Upper lobe of right lung (tissue), 1 donor: ENCODE data around the gene GABARAPL2. TPM values are rescaled to one million over a fixed set of nuclear protein-coding genes. Genes with fewer than 3 reads are reported as not detected.

ENCODE experiments used
- ATAC-seq: fragments of 200-7000 bp; cut with Tn5 transposase; one replicate; pipeline ENCODE4 v1.9.1; 2020; ENCODE audit warnings: mild to moderate bottlenecking, moderate library complexity
- DNase-seq: peaks from one replicate; pipeline ENCODE4 v3.0.0-alpha.2; 2020
- H3K27ac ChIP-seq: fragments of 200-600 bp; one replicate; pipeline ENCODE4 v1.8.0; 2022
- H3K27me3 ChIP-seq: fragments of 200-600 bp; one replicate; pipeline ENCODE4 v1.8.0; 2022; ENCODE audit warnings: mild to moderate bottlenecking
- H3K36me3 ChIP-seq: fragments of 200-600 bp; one replicate; pipeline ENCODE4 v1.8.0; 2022
- H3K4me1 ChIP-seq: fragments of 200-600 bp; one replicate; pipeline ENCODE4 v1.8.0; 2022
- H3K4me3 ChIP-seq: fragments of 200-600 bp; one replicate; pipeline ENCODE4 v1.8.0; 2022; ENCODE audit warnings: mild to moderate bottlenecking
- H3K9me3 ChIP-seq: fragments of 200-600 bp; one replicate; pipeline ENCODE4 v1.8.0; 2022
- CTCF ChIP-seq: fragments of 200-600 bp; IDR thresholded peaks from one replicate; pipeline ENCODE4 v1.8.0; 2022; ENCODE audit warnings: antibody characterized with exemption
- intact Hi-C: fragments of 100-400 bp; cut with DNase I; formaldehyde crosslinking; loops from one replicate; pipeline ENCODE4 v1.11.0; 2022
- total RNA-seq: library from RNA; stranded (reverse); fragmentation: NEBNext Ultra II Directional; extraction: Animal tissue kit (Norgen Biotek cat#: 25700); gene quantifications from one replicate; pipeline ENCODE4 v1.2.1, GENCODE V29; 2021
- donor health status: DM: no; HTN: yes; CAD: no; lungs with severe emphysema.

The GABARAPL2 gene
- total RNA-seq, 1 donor from 2014 or later = 109 TPM

- TF ChIP-seq CTCF = no peak
- Histone ChIP-seq H3K27ac (peak overlapping the region; percentile 49), H3K4me3 (no peak overlapping the region), H3K4me1 (peaks cover 39% of the 10 kb centered on the region), H3K27me3 (no peaks in the 10 kb centered on the region), H3K36me3 (peaks cover 76% of the 10 kb centered on the region), H3K9me3 (no peaks in the 10 kb centered on the region)
- intact Hi-C loops = no loop called here
- ATAC-seq = no peak
- DNase-seq = no peak
These were observed 4.4 kb downstream of the GABARAPL2 start for GRCh38 chr16:75570396-75571065.

DNA sequence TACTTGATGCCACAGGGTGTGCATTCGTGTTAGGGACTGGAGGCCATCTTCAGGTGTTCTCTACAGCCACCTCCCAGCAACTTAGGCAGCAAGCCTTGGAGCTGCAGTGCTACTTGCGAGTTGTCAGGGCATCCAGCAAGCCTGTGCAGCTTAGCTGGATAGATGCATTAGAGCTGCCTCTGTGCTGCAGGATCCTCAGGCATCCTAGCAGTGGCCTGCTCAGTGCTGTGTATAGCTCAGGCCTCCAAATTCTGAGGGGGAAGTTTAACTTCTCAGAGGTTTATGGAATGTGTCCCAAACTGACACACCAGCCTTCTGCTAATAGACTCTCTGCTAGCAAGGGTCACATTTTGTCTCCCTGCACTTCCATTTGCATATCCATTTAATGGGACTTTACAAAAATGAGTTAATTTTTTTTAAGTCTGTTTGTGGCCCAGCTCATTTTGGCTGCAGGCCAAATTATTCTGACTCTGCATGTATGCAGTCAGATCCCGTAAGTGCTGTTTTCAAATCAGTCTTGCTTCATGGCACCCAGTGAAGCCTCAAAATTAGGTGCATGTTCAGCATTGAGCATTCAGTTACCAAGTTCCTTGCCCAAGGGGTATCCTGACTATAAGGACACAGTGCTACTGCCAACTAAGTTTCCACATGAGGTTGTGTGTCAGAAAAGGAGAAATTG is 6.8 kb downstream of the GABARAPL2 start:
- Histone ChIP-seq H3K27me3 (no peaks in the 10 kb centered on the region), H3K9me3 (no peaks in the 10 kb centered on the region), H3K36me3 (peaks cover 98% of the 10 kb centered on the region), H3K27ac (no peak overlapping the region), H3K4me3 (no peak overlapping the region), H3K4me1 (peaks cover 31% of the 10 kb centered on the region)
- intact Hi-C loops = no loop called here
- ATAC-seq = no peak
- no peak for DNase-seq
- no peak for TF ChIP-seq CTCF

- no peak for ATAC-seq
- no peak for DNase-seq
- no peak overlapping the region for H3K4me3 ChIP-seq
- H3K27me3 ChIP-seq = no peaks in the 10 kb centered on the region
- H3K9me3 ChIP-seq = no peaks in the 10 kb centered on the region
- intact Hi-C loops = no loop called here
- peaks cover 98% of the 10 kb centered on the region for H3K36me3 ChIP-seq
- H3K27ac ChIP-seq = no peak overlapping the region
- H3K4me1 ChIP-seq = peaks cover 31% of the 10 kb centered on the region
- no peak for TF ChIP-seq CTCF
These were observed 7.8 kb downstream of the GABARAPL2 start for GRCh38 chr16:75573955-75574354.

- no peaks in the 10 kb centered on the region for H3K27me3 ChIP-seq
- intact Hi-C loops = no loop called here
- no peak overlapping the region for H3K27ac ChIP-seq
- H3K4me1 ChIP-seq = peaks cover 13% of the 10 kb centered on the region
- H3K36me3 ChIP-seq = peaks cover 92% of the 10 kb centered on the region
- DNase-seq (no peak), ATAC-seq (no peak)
- no peaks in the 10 kb centered on the region for H3K9me3 ChIP-seq
- H3K4me3 ChIP-seq = no peak overlapping the region
- TF ChIP-seq CTCF = no peak
These were observed 9.8 kb downstream of the GABARAPL2 start for GRCh38 chr16:75575958-75576357.

DNA sequence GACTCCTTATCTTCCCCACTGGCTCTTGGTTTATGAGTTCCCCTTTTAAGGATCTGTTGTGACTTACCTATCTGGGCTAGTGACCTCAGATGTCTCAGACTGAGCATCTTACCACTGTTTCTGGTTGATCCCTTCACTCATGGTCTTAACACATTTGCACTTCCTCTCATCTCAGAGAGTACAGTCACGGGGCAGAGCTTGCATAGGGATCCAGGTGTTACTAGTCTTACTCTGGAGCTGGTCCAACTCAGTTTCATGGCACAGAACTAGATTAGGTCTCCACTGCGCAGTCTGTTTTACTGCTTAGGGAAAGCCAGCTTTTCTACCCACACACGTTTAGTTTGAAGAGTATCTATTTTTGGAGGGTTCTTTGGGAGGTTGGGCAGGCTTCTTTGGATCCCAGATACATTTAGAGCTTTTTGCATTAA is 10.2 kb downstream of the GABARAPL2 start:
- no peak overlapping the region for H3K4me3 ChIP-seq
- no peak for TF ChIP-seq CTCF
- no peaks in the 10 kb centered on the region for H3K9me3 ChIP-seq
- no peak for DNase-seq
- H3K27me3 ChIP-seq = no peaks in the 10 kb centered on the region
- no peak overlapping the region for H3K27ac ChIP-seq
- peaks cover 88% of the 10 kb centered on the region for H3K36me3 ChIP-seq
- H3K4me1 ChIP-seq = peaks cover 9% of the 10 kb centered on the region
- intact Hi-C loops = no loop called here
- no peak for ATAC-seq
